ENCODE measurements around the gene CTNNB1.

CTNNB1 gene

GRCh38 chr3:41241161-41241560, 41.9 kb downstream of the CTNNB1 start:
- no peak for TF ChIP-seq CTCF (conservative IDR thresholded peaks at IDR 0.05; ENCODE audit: low read depth, low read length)
- no peaks in the 10 kb centered on the region for H4K20me1 ChIP-seq (ENCODE audit: insufficient read depth)

GRCh38 chr3:41241800-41242571, 42.7 kb downstream of the CTNNB1 start:
- no peak for TF ChIP-seq CTCF (conservative IDR thresholded peaks at IDR 0.05; ENCODE audit: low read depth, low read length)
- Histone ChIP-seq H3K9ac (no peak overlapping the region), H3K4me1 (ENCODE audit: low read depth, poor library complexity, severe bottlenecking) (no peaks in the 10 kb centered on the region), H4K20me1 (ENCODE audit: insufficient read depth) (no peaks in the 10 kb centered on the region), H3K4me3 (IDR thresholded peaks at IDR 0.05; ENCODE audit: insufficient read depth, low read depth, low read length) (no peak overlapping the region), H3K4me2 (no peak overlapping the region), H3K27me3 (ENCODE audit: insufficient read depth, low read depth) (no peaks in the 10 kb centered on the region), H3K36me3 (ENCODE audit: insufficient read depth) (no peaks in the 10 kb centered on the region), H3K27ac (no peak overlapping the region), H2AFZ (ENCODE audit: low read depth) (no peak overlapping the region), H3K79me2 (ENCODE audit: insufficient read depth, low read depth) (no peaks in the 10 kb centered on the region)

More at GRCh38 chr3:41241161-41241560, 41.9 kb downstream of the CTNNB1 start:
- no peak overlapping the region for H3K9ac ChIP-seq
- no peaks in the 10 kb centered on the region for H3K36me3 ChIP-seq (ENCODE audit: insufficient read depth)
- no peaks in the 10 kb centered on the region for H3K79me2 ChIP-seq (ENCODE audit: insufficient read depth, low read depth)
- H3K4me1 ChIP-seq (ENCODE audit: low read depth, poor library complexity, severe bottlenecking): no peaks in the 10 kb centered on the region
- H3K4me2 ChIP-seq: no peak overlapping the region
- H3K27ac ChIP-seq: no peak overlapping the region
- H2AFZ ChIP-seq (ENCODE audit: low read depth): no peak overlapping the region
- no peaks in the 10 kb centered on the region for H3K27me3 ChIP-seq (ENCODE audit: insufficient read depth, low read depth)
- H3K4me3 ChIP-seq (IDR thresholded peaks at IDR 0.05; ENCODE audit: insufficient read depth, low read depth, low read length): no peak overlapping the region

DNA sequence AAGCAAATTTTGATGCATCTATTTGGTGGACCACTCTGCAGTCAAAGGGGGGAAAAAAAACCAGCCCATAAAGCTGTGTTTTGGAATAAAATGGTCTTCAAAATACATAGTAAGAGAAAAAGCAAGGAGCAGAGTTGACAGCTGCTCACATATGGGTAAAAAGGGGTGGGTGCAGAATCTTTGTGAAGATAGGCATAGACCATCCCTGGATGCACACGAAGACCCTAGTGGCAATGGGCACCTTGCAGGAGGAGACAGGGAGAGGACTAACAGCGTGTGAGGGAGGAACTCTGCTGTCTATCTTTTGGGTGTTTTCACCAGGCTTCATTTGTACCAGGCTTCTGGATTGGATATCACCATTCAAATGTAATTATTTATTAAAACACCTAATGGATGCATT, 43.9 kb downstream of the CTNNB1 start:
- Histone ChIP-seq H3K79me2 (ENCODE audit: insufficient read depth, low read depth) (no peaks in the 10 kb centered on the region), H3K4me3 (IDR thresholded peaks at IDR 0.05; ENCODE audit: insufficient read depth, low read depth, low read length) (no peak overlapping the region), H3K4me2 (no peak overlapping the region), H2AFZ (ENCODE audit: low read depth) (no peak overlapping the region), H3K4me1 (ENCODE audit: low read depth, poor library complexity, severe bottlenecking) (no peaks in the 10 kb centered on the region), H4K20me1 (ENCODE audit: insufficient read depth) (no peaks in the 10 kb centered on the region), H3K27me3 (ENCODE audit: insufficient read depth, low read depth) (no peaks in the 10 kb centered on the region), H3K36me3 (ENCODE audit: insufficient read depth) (no peaks in the 10 kb centered on the region), H3K9ac (no peak overlapping the region), H3K27ac (no peak overlapping the region)
- TF ChIP-seq CTCF (conservative IDR thresholded peaks at IDR 0.05; ENCODE audit: low read depth, low read length): no peak

DNA sequence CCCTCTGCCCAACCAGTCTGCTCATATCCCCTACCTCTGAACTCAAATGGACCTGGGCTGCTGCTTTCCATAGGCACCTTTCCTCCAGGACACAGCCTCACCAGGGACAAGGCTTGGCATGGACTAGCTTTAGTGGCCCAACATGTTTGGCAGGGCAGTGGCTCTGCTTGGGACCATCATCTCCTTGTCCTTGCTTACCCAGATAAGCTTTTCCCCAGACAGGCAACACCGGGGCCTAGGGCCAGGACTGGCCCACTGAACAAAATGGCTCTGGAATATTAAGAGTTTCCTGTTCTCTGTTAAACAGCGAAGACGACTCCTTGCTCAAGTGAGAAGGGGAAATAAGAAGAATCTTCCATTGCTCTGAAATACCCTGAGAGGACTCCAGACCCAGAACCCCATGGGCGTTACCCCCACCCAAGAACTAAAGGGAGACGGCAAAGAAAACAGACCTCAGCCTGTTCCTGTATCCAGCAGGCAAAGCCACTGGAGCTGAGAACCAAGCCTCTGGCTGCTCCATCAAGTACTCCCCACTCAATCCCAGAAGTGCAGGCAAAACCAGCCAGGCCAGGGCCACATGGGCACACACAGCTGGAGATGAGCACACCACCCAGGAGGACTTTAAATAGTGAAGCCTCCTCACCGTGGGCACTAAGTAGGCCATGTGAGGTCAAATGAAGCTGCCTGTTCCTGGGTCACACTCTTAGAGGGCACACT, 45.5 kb downstream of the CTNNB1 start:
- no peak overlapping the region for H3K9ac ChIP-seq
- no peaks in the 10 kb centered on the region for H3K4me1 ChIP-seq (ENCODE audit: low read depth, poor library complexity, severe bottlenecking)
- H3K79me2 ChIP-seq (ENCODE audit: insufficient read depth, low read depth): no peaks in the 10 kb centered on the region
- no peaks in the 10 kb centered on the region for H4K20me1 ChIP-seq (ENCODE audit: insufficient read depth)
- H3K4me3 ChIP-seq (IDR thresholded peaks at IDR 0.05; ENCODE audit: insufficient read depth, low read depth, low read length): no peak overlapping the region
- no peak overlapping the region for H2AFZ ChIP-seq (ENCODE audit: low read depth)
- no peak overlapping the region for H3K4me2 ChIP-seq
- no peak overlapping the region for H3K27ac ChIP-seq
- H3K36me3 ChIP-seq (ENCODE audit: insufficient read depth): no peaks in the 10 kb centered on the region
- TF ChIP-seq CTCF (conservative IDR thresholded peaks at IDR 0.05; ENCODE audit: low read depth, low read length): no peak
- H3K27me3 ChIP-seq (ENCODE audit: insufficient read depth, low read depth): no peaks in the 10 kb centered on the region

Data from KMS-11 (cell line).